Hypothalamus (tissue), 51 donors: ENCODE measurements around the gene PPP2R1A.

Experiments
- DNase-seq, 51 donors: peaks; one replicate each; lab custom pipeline; 2025; lab: John Stamatoyannopoulos, UW

The PPP2R1A gene

GRCh38 chr19:52189735-52190486 lies at the start of gene PPP2R1A:
Gene PPP2R1A (plus strand): TSS chr19:52190052. CDS start chr19:52190097, 45 bp downstream.
- peak; percentile 96 to 100 (median 100) for DNase-seq

GRCh38 chr19:52141203-52141602 lies 48.6 kb upstream of the PPP2R1A start:
- DNase-seq = no peak

- DNase-seq = no peak
These were observed 47.8 kb upstream of the PPP2R1A start for GRCh38 chr19:52142001-52142595.

GRCh38 chr19:52148256-52148655 lies 41.6 kb upstream of the PPP2R1A start:
- DNase-seq = no peak

GRCh38 chr19:52155596-52156359 lies 34.1 kb upstream of the PPP2R1A start:
- no peak for DNase-seq

- peak in 2 of 51 donors; percentile 2 to 3 for DNase-seq
These were observed 19.5 kb upstream of the PPP2R1A start for GRCh38 chr19:52170304-52170703.

GRCh38 chr19:52170863-52171320 lies 19.0 kb upstream of the PPP2R1A start:
- DNase-seq = peak in 16 of 51 donors; percentile 1 to 37 (median 17)

GRCh38 chr19:52171321-52172169 lies 18.3 kb upstream of the PPP2R1A start, which contains the start of gene ZNF836:
Gene ZNF836 (minus strand): TSS chr19:52171621. CDS start chr19:52168072, 3,549 bp downstream.
- DNase-seq = peak in 50 of 51 donors; percentile 6 to 87 (median 62)

GRCh38 chr19:52172347-52172746 lies 17.5 kb upstream of the PPP2R1A start:
- DNase-seq = no peak

GRCh38 chr19:52176574-52176973 lies 13.3 kb upstream of the PPP2R1A start:
- DNase-seq = no peak

- no peak for DNase-seq
These were observed 2.4 kb upstream of the PPP2R1A start for GRCh38 chr19:52187407-52187806.

- DNase-seq = peak in 35 of 51 donors; percentile 22 to 100 (median 54)
These were observed 774 bp upstream of the PPP2R1A start for GRCh38 chr19:52188822-52189734.

GRCh38 chr19:52190487-52191293 lies 838 bp downstream of the PPP2R1A start:
- DNase-seq = peak in 6 of 51 donors; percentile 2 to 53 (median 22)

GRCh38 chr19:52191389-52191788 lies 1.5 kb downstream of the PPP2R1A start:
- no peak for DNase-seq

- DNase-seq = peak in 1 of 51 donors; percentile 1
These were observed 2.1 kb downstream of the PPP2R1A start for GRCh38 chr19:52191951-52192350.

GRCh38 chr19:52196256-52196967 lies 6.6 kb downstream of the PPP2R1A start:
- no peak for DNase-seq

- DNase-seq = no peak
These were observed 8.1 kb downstream of the PPP2R1A start for GRCh38 chr19:52197964-52198363.

GRCh38 chr19:52198678-52199077 lies 8.8 kb downstream of the PPP2R1A start:
- no peak for DNase-seq
